H1 (cell line): Measurements from ENCODE around the gene PARD6A. TPM values are rescaled to one million over a fixed set of nuclear protein-coding genes. Genes with fewer than 3 reads are reported as not detected.

Source experiments
- ATF3 ChIP-seq: IDR thresholded peaks from 2 replicates; pipeline ENCODE4 v1.6.1; 2011; ENCODE audit warnings: low read depth, mild to moderate bottlenecking, low read length; ENCODE audit not compliant: insufficient read depth
- BACH1 ChIP-seq: IDR thresholded peaks from 2 replicates; pipeline ENCODE4 v1.6.1; 2012; ENCODE audit warnings: low read length, improper control_type of control experiment
- BCL11A ChIP-seq, 2 experiments: IDR thresholded peaks; one replicate each; pipeline ENCODE4 v1.6.1; 2011; ENCODE audit warnings: low read depth in 2 of 2, low read length in 2 of 2, mild to moderate bottlenecking in 2 of 2
- CBX5 ChIP-seq: fragments of 300-800, 300-1000 bp; sonication (generic); IDR thresholded peaks from 2 replicates; pipeline ENCODE4 v1.7.1; 2016; ENCODE audit warnings: antibody characterized with exemption, low read length, low read depth
- CHD7 ChIP-seq: fragments of 300-600 bp; sonication (generic); IDR thresholded peaks from 2 replicates; pipeline ENCODE4 v1.7.1; 2012; ENCODE audit warnings: low read length, moderate library complexity, mild to moderate bottlenecking, inconsistent platforms; ENCODE audit not compliant: insufficient replicate concordance
- EGR1 ChIP-seq: IDR thresholded peaks from 2 replicates; pipeline ENCODE4 v1.6.1; 2011; ENCODE audit warnings: low read depth, low read length, borderline replicate concordance
- KDM1A ChIP-seq: fragments of 200-600, 300-600 bp; sonication (generic); IDR thresholded peaks from 2 replicates; pipeline ENCODE4 v1.7.1; 2016; ENCODE audit warnings: mild to moderate bottlenecking, low read length, borderline replicate concordance
- KDM4A ChIP-seq: IDR thresholded peaks from one replicate; pipeline ENCODE4 v1.7.1; 2012; ENCODE audit warnings: low read depth, mild to moderate bottlenecking, moderate library complexity, low read length, inconsistent platforms; ENCODE audit not compliant: severe bottlenecking
- POLR2AphosphoS5 ChIP-seq: IDR thresholded peaks from 2 replicates; pipeline ENCODE4 v1.6.1; 2011; ENCODE audit warnings: low read depth, low read length
- SP1 ChIP-seq: IDR thresholded peaks from 2 replicates; pipeline ENCODE4 v1.6.1; 2011; ENCODE audit warnings: low read depth, low read length
- TCF12 ChIP-seq: IDR thresholded peaks from 2 replicates; pipeline ENCODE4 v1.6.1; 2011; ENCODE audit warnings: low read depth, mild to moderate bottlenecking, low read length
- polyA plus RNA-seq, 7 experiments: library from polyadenylated mRNA; depleted of rRNA in 3 of 7; stranded (reverse) in 5 of 7; unstranded in 2 of 7; fragments of >200 nt in 5 of 7; fragments of 200-250 nt in 2 of 7; gene quantifications; 1 replicate in 5 of 7; 2 replicates in 1 of 7; 4 replicates in 1 of 7; pipeline versions ENCODE4 v1.2.1 to v1.2.3, GENCODE V29; 2011 to 2013; ENCODE audit warnings: missing spikeins in 2 of 7, mixed read lengths in 2 of 7
- total RNA-seq: library from RNA; stranded (reverse); fragmentation: NEBNext Ultra II Directional; extraction: Animal tissue kit (Norgen Biotek cat#: 25700); gene quantifications from 2 replicates; pipeline ENCODE4 v1.2.1, GENCODE V29; 2021

Gene PARD6A
- total and polyA plus RNA-seq, 2 of the 8 experiments (the other 6 are each of a cell fraction or from before 2014, with no cell fraction given) = 15.1 to 21.8 TPM

DNA sequence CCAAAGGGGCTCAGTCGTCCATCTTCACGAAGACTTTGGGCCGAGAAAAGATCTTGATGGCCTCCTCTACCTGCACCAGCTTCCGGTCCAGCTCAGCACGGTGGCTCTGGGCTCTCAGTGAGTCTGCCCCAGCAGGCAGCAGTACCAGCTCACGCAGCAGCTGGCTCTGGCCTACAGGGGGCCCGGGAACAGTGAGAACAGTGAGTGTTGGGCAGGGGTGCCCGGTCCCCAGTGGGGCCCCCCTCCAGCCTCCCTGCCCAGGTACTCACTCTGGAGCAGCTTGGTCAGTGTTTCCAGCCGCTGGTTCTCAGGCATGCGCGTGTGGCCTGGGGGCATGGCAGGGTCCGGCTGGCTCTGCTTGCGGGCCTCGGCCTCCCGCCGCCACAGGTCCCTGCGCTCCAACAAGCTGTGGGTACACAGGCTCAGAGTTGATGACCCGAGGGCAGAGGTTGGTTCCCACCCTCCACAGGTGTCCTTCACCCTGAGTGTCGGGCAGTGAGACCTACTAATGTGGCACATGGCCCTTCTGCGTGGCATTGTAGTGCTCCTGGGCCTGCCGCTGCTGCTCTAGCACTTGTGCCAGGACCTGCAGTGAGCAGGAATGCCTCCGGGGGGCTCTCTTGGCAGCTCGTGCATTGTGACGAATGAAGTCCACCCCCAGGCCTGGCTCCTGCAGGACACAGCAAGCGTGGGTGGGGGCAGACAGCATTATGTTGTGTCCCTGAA is 2.6 kb downstream of the PARD6A start (continued):
- TF ChIP-seq CHD7 (no peak), POLR2AphosphoS5 (no peak), ATF3 (no peak), BCL11A (IDR thresholded peaks at IDR 0.05; ENCODE audit: low read depth in 2 of 2, low read length in 2 of 2) (no peak), CBX5 (no peak), KDM1A (no peak), EGR1 (no peak; the same call in 1 of the 2 replicates), SP1 (no peak), BACH1 (no peak), KDM4A (no peak), TCF12 (no peak)
